ENCODE measurements around the gene TMEM255B.

TMEM255B gene

GRCh38 chr13:113806526-113806925 is 47.5 kb downstream of the TMEM255B start:
- DNase-seq: no peak

- DNase-seq: no peak
Observed at GRCh38 chr13:113808058-113808834, 49.2 kb downstream of the TMEM255B start.

- DNase-seq: no peak
Observed at GRCh38 chr13:113809934-113810333, 50.9 kb downstream of the TMEM255B start.

- no peak for DNase-seq
Observed at GRCh38 chr13:113810640-113811039, 51.6 kb downstream of the TMEM255B start.

- no peak for DNase-seq
Observed at GRCh38 chr13:113811081-113811928, 52.3 kb downstream of the TMEM255B start.

GRCh38 chr13:113812178-113813040 is 53.4 kb downstream of the TMEM255B start:
- DNase-seq: no peak

GRCh38 chr13:113813070-113813748 is 54.2 kb downstream of the TMEM255B start:
- DNase-seq: no peak

GRCh38 chr13:113813749-113814434 is 54.9 kb downstream of the TMEM255B start:
- no peak for DNase-seq

GRCh38 chr13:113814435-113814821 is 55.4 kb downstream of the TMEM255B start:
- DNase-seq: no peak

GRCh38 chr13:113815151-113816058 is 56.4 kb downstream of the TMEM255B start:
- no peak for DNase-seq

- DNase-seq: no peak
Observed at GRCh38 chr13:113816254-113816929, 57.4 kb downstream of the TMEM255B start.

- peak; percentile 68 for DNase-seq
Observed at GRCh38 chr13:113816946-113817859, 58.2 kb downstream of the TMEM255B start.

- no peak for DNase-seq
Observed at GRCh38 chr13:113817860-113818691, 59.0 kb downstream of the TMEM255B start.

GRCh38 chr13:113818700-113819295 is 59.8 kb downstream of the TMEM255B start:
- no peak for DNase-seq

GRCh38 chr13:113819341-113819730 is 60.3 kb downstream of the TMEM255B start:
- DNase-seq: no peak

- DNase-seq: no peak
Observed at GRCh38 chr13:113819731-113820715, 61.0 kb downstream of the TMEM255B start.
